Measurements from ENCODE around the gene MAP3K2. TPM values are rescaled to one million over a fixed set of nuclear protein-coding genes. Genes with fewer than 3 reads are reported as not detected.

Gene MAP3K2
- total RNA-seq, 3 donors from 2014 or later (not counting 1 experiment from before 2014, with no cell fraction given) = 99.4 to 109 (median 106) TPM

- H3K27ac Mint-ChIP-seq = no peak overlapping the region
- H3K9me3 Mint-ChIP-seq = no peaks in the 10 kb centered on the region
- no peaks in the 10 kb centered on the region for H3K4me1 ChIP-seq (ENCODE audit: control insufficient read depth, insufficient read depth, low read length)
- no peak overlapping the region for H3K4me3 Mint-ChIP-seq
- ATAC-seq (no peak), DNase-seq (no peak)
- H3K36me3 Mint-ChIP-seq = peaks cover 2% of the 10 kb centered on the region
- peaks cover 72% of the 10 kb centered on the region for H3K36me3 ChIP-seq (ENCODE audit: control insufficient read depth, insufficient read depth, low read length)
- H3K27ac ChIP-seq (ENCODE audit: low read length) = no peak overlapping the region
- intact Hi-C loops (cut with micrococcal nuclease) = no loop called here
- H3K4me3 ChIP-seq (ENCODE audit: low read length) = no peak overlapping the region
- H3K9me3 ChIP-seq (ENCODE audit: control insufficient read depth, insufficient read depth, low read length) = no peaks in the 10 kb centered on the region
- H3K27me3 Mint-ChIP-seq (ENCODE audit: low read depth in 2 of 2) = no peaks in the 10 kb centered on the region
- H3K27me3 ChIP-seq (ENCODE audit: control insufficient read depth, insufficient read depth, low read length) = no peaks in the 10 kb centered on the region
- 41% methylated on average over 3 of the region's 3 CpGs for WGBS (ENCODE audit: insufficient coverage)
- TF ChIP-seq CTCF (IDR thresholded peaks at IDR 0.05) = no peak
- H3K4me1 Mint-ChIP-seq = no peaks in the 10 kb centered on the region
Measured at GRCh38 chr2:127313406-127313805, 74.4 kb downstream of the MAP3K2 start.

- Histone ChIP-seq H3K36me3 (ENCODE audit: control insufficient read depth, insufficient read depth, low read length) (peaks cover 69% of the 10 kb centered on the region), H3K27ac (ENCODE audit: low read length) (no peak overlapping the region), H3K4me1 (ENCODE audit: control insufficient read depth, insufficient read depth, low read length) (no peaks in the 10 kb centered on the region), H3K9me3 (ENCODE audit: control insufficient read depth, insufficient read depth, low read length) (no peaks in the 10 kb centered on the region), H3K4me3 (ENCODE audit: low read length) (no peak overlapping the region), H3K27me3 (ENCODE audit: control insufficient read depth, insufficient read depth, low read length) (no peaks in the 10 kb centered on the region)
- Mint-ChIP-seq H3K27me3 (ENCODE audit: low read depth in 2 of 2) (no peaks in the 10 kb centered on the region), H3K27ac (no peak overlapping the region), H3K9me3 (no peaks in the 10 kb centered on the region), H3K4me1 (no peaks in the 10 kb centered on the region), H3K36me3 (peaks cover 6% of the 10 kb centered on the region), H3K4me3 (no peak overlapping the region)
- no peak for TF ChIP-seq CTCF (IDR thresholded peaks at IDR 0.05)
- 100% methylated on average over 2 of the region's 3 CpGs for WGBS (ENCODE audit: insufficient coverage)
- ATAC-seq = no peak
- no peak for DNase-seq
- intact Hi-C loops (cut with micrococcal nuclease) = no loop called here
Measured at GRCh38 chr2:127310980-127311379, 76.8 kb downstream of the MAP3K2 start.

- H3K4me1 ChIP-seq (ENCODE audit: control insufficient read depth, insufficient read depth, low read length) = no peaks in the 10 kb centered on the region
- Mint-ChIP-seq H3K4me1 (no peaks in the 10 kb centered on the region), H3K9me3 (no peaks in the 10 kb centered on the region), H3K27ac (no peak overlapping the region), H3K36me3 (peaks cover 10% of the 10 kb centered on the region), H3K4me3 (no peak overlapping the region), H3K27me3 (ENCODE audit: low read depth in 2 of 2) (no peaks in the 10 kb centered on the region)
- H3K9me3 ChIP-seq (ENCODE audit: control insufficient read depth, insufficient read depth, low read length) = no peaks in the 10 kb centered on the region
- 97% methylated on average over 4 of the region's 4 CpGs for WGBS (ENCODE audit: insufficient coverage)
- H3K27me3 ChIP-seq (ENCODE audit: control insufficient read depth, insufficient read depth, low read length) = no peaks in the 10 kb centered on the region
- no peak for DNase-seq
- no peak overlapping the region for H3K4me3 ChIP-seq (ENCODE audit: low read length)
- H3K27ac ChIP-seq (ENCODE audit: low read length) = no peak overlapping the region
- ATAC-seq = no peak
- TF ChIP-seq CTCF (IDR thresholded peaks at IDR 0.05) = no peak
- intact Hi-C loops (cut with micrococcal nuclease) = no loop called here
- peaks cover 62% of the 10 kb centered on the region for H3K36me3 ChIP-seq (ENCODE audit: control insufficient read depth, insufficient read depth, low read length)
Measured at GRCh38 chr2:127309468-127309867, 78.3 kb downstream of the MAP3K2 start.

GRCh38 chr2:127308586-127309138, 79.1 kb downstream of the MAP3K2 start:
- intact Hi-C loops (cut with micrococcal nuclease) = no loop called here
- Histone ChIP-seq H3K4me1 (ENCODE audit: control insufficient read depth, insufficient read depth, low read length) (no peaks in the 10 kb centered on the region), H3K9me3 (ENCODE audit: control insufficient read depth, insufficient read depth, low read length) (no peaks in the 10 kb centered on the region), H3K27ac (ENCODE audit: low read length) (no peak overlapping the region), H3K4me3 (ENCODE audit: low read length) (no peak overlapping the region), H3K36me3 (ENCODE audit: control insufficient read depth, insufficient read depth, low read length) (peaks cover 54% of the 10 kb centered on the region), H3K27me3 (ENCODE audit: control insufficient read depth, insufficient read depth, low read length) (no peaks in the 10 kb centered on the region)
- WGBS (ENCODE audit: insufficient coverage) = 97% methylated on average over 7 of the region's 7 CpGs
- no peak overlapping the region for H3K4me3 Mint-ChIP-seq
- no peaks in the 10 kb centered on the region for H3K4me1 Mint-ChIP-seq
- H3K27me3 Mint-ChIP-seq (ENCODE audit: low read depth in 2 of 2) = no peaks in the 10 kb centered on the region
- DNase-seq (no peak), ATAC-seq (no peak)
- peaks cover 10% of the 10 kb centered on the region for H3K36me3 Mint-ChIP-seq
- no peak for TF ChIP-seq CTCF (IDR thresholded peaks at IDR 0.05)
- H3K27ac Mint-ChIP-seq = no peak overlapping the region
- H3K9me3 Mint-ChIP-seq = no peaks in the 10 kb centered on the region

All from natural killer cell (primary cell).